ENCODE data around the gene TRIM24. TPM values are rescaled to one million over a fixed set of nuclear protein-coding genes. Genes with fewer than 3 reads are reported as not detected.

The TRIM24 gene
- total and polyA plus RNA-seq, 2 of the 13 experiments (the other 11 are each of a cell fraction or from before 2014, with no cell fraction given): 100 to 106 TPM

DNA sequence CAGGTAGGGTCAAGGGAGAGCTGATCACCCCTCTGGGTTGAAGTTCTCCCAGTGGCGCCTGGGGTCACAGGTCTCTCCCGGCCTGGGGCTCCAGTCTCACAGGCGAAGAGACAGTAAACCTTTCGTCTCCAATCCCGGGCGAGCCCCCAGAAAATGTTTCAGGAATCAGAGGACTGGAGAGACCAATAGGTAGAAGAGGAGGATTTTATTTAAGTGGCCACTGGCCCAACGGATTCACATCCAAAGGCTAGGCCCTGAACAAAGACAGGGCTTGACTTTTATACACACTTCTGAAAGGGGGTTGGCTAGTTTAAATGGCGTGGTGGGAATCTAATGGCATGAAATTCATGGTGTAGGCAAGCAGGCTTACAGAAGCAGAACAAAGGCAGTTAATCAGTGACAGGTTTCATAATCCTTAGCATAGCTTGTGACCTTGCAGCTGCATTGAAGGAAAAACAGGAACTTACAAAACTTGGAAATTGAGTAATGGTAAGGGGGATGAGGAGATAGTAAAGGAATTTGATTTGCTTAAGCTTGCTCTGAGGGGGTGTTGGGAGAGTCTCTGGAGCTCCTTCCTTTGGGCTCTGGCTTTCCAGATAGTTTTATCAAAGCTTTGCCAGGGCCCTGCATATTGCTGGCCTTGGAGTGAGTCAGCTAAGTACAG is 105.5 kb downstream of the TRIM24 start (continued):
- TF ChIP-seq ZNF138 (CRISPR knock-in tag; IDR thresholded peaks at IDR 0.05; ENCODE audit: low read depth): no peak
- TF ChIP-seq ZNF326 (CRISPR knock-in tag; IDR thresholded peaks at IDR 0.05; ENCODE audit: borderline replicate concordance): no peak
- TF ChIP-seq CEBPZ (IDR thresholded peaks at IDR 0.05; ENCODE audit: low read length): no peak
- no peak; the same call in none of the 2 replicates for TF ChIP-seq MIER2 (CRISPR knock-in tag; IDR thresholded peaks at IDR 0.05)
- TF ChIP-seq ZNF496 (CRISPR knock-in tag; IDR thresholded peaks at IDR 0.05; ENCODE audit: insufficient replicate concordance): no peak
- no peak for TF ChIP-seq DNMT3B (CRISPR knock-in tag; conservative IDR thresholded peaks at IDR 0.05)
- TF ChIP-seq FOXC1 (CRISPR knock-in tag; IDR thresholded peaks at IDR 0.05; ENCODE audit: borderline replicate concordance): no peak
- TF ChIP-seq, protein P1, sequence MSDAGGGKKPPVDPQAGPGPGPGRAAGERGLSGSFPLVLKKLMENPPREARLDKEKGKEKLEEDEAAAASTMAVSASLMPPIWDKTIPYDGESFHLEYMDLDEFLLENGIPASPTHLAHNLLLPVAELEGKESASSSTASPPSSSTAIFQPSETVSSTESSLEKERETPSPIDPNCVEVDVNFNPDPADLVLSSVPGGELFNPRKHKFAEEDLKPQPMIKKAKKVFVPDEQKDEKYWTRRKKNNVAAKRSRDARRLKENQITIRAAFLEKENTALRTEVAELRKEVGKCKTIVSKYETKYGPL (CRISPR knock-in tag; IDR thresholded peaks at IDR 0.05): no peak; the same call in 1 of the 2 replicates
- no peak for TF ChIP-seq ARNT2 (CRISPR knock-in tag; IDR thresholded peaks at IDR 0.05; ENCODE audit: low read depth)
- no peak for TF ChIP-seq ZNF850 (CRISPR knock-in tag; conservative IDR thresholded peaks at IDR 0.05)
- TF ChIP-seq ZBTB8A (CRISPR knock-in tag; IDR thresholded peaks at IDR 0.05; ENCODE audit: borderline replicate concordance, low read depth): no peak
- TF ChIP-seq SMARCC2 (IDR thresholded peaks at IDR 0.05): no peak
- peak; percentile 28 for TF ChIP-seq ZNF18 (CRISPR knock-in tag; IDR thresholded peaks at IDR 0.05; ENCODE audit: insufficient replicate concordance)
- peak; percentile 48 for TF ChIP-seq CBX1 (IDR thresholded peaks at IDR 0.05; ENCODE audit: low read depth)
- TF ChIP-seq KAT2B (IDR thresholded peaks at IDR 0.05; ENCODE audit: borderline replicate concordance, low read depth, low read length): no peak
- no peak for TF ChIP-seq FOXM1 (CRISPR knock-in tag; IDR thresholded peaks at IDR 0.05)
- TF ChIP-seq, protein P2, sequence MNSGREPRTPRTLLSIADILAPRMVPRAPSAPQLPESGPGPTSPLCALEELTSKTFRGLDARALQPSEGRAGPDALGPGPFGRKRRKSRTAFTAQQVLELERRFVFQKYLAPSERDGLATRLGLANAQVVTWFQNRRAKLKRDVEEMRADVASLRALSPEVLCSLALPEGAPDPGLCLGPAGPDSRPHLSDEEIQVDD (CRISPR knock-in tag; IDR thresholded peaks at IDR 0.05; ENCODE audit: borderline replicate concordance): no peak
- TF ChIP-seq, protein P3, sequence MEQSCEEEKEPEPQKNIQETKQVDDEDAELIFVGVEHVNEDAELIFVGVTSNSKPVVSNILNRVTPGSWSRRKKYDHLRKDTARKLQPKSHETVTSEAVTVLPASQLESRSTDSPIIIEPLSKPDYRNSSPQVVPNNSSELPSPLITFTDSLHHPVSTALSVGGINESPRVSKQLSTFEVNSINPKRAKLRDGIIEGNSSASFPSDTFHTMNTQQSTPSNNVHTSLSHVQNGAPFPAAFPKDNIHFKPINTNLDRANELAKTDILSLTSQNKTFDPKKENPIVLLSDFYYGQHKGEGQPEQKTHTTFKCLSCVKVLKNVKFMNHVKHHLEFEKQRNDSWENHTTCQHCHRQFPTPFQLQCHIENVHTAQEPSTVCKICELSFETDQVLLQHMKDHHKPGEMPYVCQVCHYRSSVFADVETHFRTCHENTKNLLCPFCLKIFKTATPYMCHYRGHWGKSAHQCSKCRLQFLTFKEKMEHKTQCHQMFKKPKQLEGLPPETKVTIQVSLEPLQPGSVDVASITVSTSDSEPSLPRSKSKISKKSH (CRISPR knock-in tag; IDR thresholded peaks at IDR 0.05; ENCODE audit: borderline replicate concordance): 0 out of 2 replicates have a peak, but pooled peaks have one; percentile 33
- no peak for TF ChIP-seq RBFOX2 (IDR thresholded peaks at IDR 0.05; ENCODE audit: low read depth, low read length)
- TF ChIP-seq, protein P4, sequence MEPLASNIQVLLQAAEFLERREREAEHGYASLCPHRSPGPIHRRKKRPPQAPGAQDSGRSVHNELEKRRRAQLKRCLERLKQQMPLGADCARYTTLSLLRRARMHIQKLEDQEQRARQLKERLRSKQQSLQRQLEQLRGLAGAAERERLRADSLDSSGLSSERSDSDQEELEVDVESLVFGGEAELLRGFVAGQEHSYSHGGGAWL (CRISPR knock-in tag; IDR thresholded peaks at IDR 0.05): no peak
- TF ChIP-seq SAFB2 (CRISPR knock-in tag; IDR thresholded peaks at IDR 0.05; ENCODE audit: borderline replicate concordance, low read depth): no peak
